HEK293T (cell line): ENCODE data around the gene GOLGA2.
A peak's percentile ranks its signal among the peaks of the same experiment; 100 is the strongest.

Experiments used
- CTCF ChIA-PET: fragments of 350-600 bp; formaldehyde crosslinking; extraction: SDS; loops from one replicate; lab custom pipeline; 2021; ENCODE audit warnings: antibody characterized with exemption, inconsistent platforms; lab: Yijun Ruan, JAX
- POLR2A ChIA-PET: fragments of 350-600 bp; formaldehyde crosslinking; extraction: SDS; loops from one replicate; lab custom pipeline; 2020; ENCODE audit warnings: antibody characterized with exemption, inconsistent platforms; lab: Yijun Ruan, JAX
- DNase-seq: peaks from one replicate; pipeline ENCODE4 v3.0.0; 2012; ENCODE audit warnings: mixed read lengths; ENCODE audit errors: extremely low spot score
- ARNT ChIP-seq: fragments of 450-650 bp; IDR thresholded peaks from 2 replicates; pipeline ENCODE4 v1.6.1; 2017; ENCODE audit warnings: mild to moderate bottlenecking
- BHLHE40 ChIP-seq: fragments of 450-650 bp; IDR thresholded peaks from 2 replicates; pipeline ENCODE4 v1.6.1; 2016; ENCODE audit warnings: mild to moderate bottlenecking, moderate library complexity, borderline replicate concordance
- CTBP1 ChIP-seq: fragments of 450-650 bp; IDR thresholded peaks from 2 replicates; pipeline ENCODE4 v1.6.1; 2016; ENCODE audit warnings: borderline replicate concordance
- ELF4 ChIP-seq: fragments of 450-650 bp; IDR thresholded peaks from 2 replicates; pipeline ENCODE4 v1.6.1; 2017; ENCODE audit warnings: antibody characterized with exemption
- FOXA1 ChIP-seq: fragments of 450-650 bp; IDR thresholded peaks from 2 replicates; pipeline ENCODE4 v1.6.1; 2016; ENCODE audit warnings: mild to moderate bottlenecking
- FOXK2 ChIP-seq: fragments of 450-650 bp; IDR thresholded peaks from 2 replicates; pipeline ENCODE4 v1.6.1; 2016; ENCODE audit warnings: mild to moderate bottlenecking
- FOXM1 ChIP-seq: fragments of 450-650 bp; IDR thresholded peaks from 2 replicates; pipeline ENCODE4 v1.6.1; 2017; ENCODE audit warnings: mild to moderate bottlenecking, borderline replicate concordance
- HDGF ChIP-seq: fragments of 450-650 bp; IDR thresholded peaks from 2 replicates; pipeline ENCODE4 v1.6.1; 2017; ENCODE audit warnings: antibody characterized with exemption, borderline replicate concordance
- L3MBTL2 ChIP-seq: fragments of 450-650 bp; conservative IDR thresholded peaks from 2 replicates; pipeline ENCODE4 v1.6.1; 2016; ENCODE audit warnings: mild to moderate bottlenecking
- LEF1 ChIP-seq: fragments of 450-650 bp; IDR thresholded peaks from 2 replicates; pipeline ENCODE4 v1.6.1; 2017; ENCODE audit warnings: mild to moderate bottlenecking, borderline replicate concordance
- NFRKB ChIP-seq: fragments of 450-650 bp; IDR thresholded peaks from 2 replicates; pipeline ENCODE4 v1.6.1; 2016; ENCODE audit warnings: mild to moderate bottlenecking, moderate library complexity
- PKNOX1 ChIP-seq: fragments of 450-650 bp; IDR thresholded peaks from 2 replicates; pipeline ENCODE4 v1.6.1; 2016
- SP1 ChIP-seq: fragments of 450-650 bp; IDR thresholded peaks from 2 replicates; pipeline ENCODE4 v1.6.1; 2017
- SUZ12 ChIP-seq: fragments of 450-650 bp; IDR thresholded peaks from 2 replicates; pipeline ENCODE4 v1.6.1; 2016; ENCODE audit warnings: mild to moderate bottlenecking
- TARDBP ChIP-seq: fragments of 450-650 bp; IDR thresholded peaks from 2 replicates; pipeline ENCODE4 v1.6.1; 2016
- ZNF384 ChIP-seq: fragments of 450-650 bp; IDR thresholded peaks from 2 replicates; pipeline ENCODE4 v1.6.1; 2016

GOLGA2 gene

GRCh38 chr9:128259156-128259555 lies 16.7 kb downstream of the GOLGA2 start:
- TF ChIP-seq FOXM1, result no peak
- TF ChIP-seq FOXA1, result no peak
- TF ChIP-seq LEF1, result no peak
- TF ChIP-seq PKNOX1, result no peak
- no peak for TF ChIP-seq L3MBTL2
- POLR2A ChIA-PET, result interaction anchor here (2.4 kb wide), 1 partner anchor 17 kb away, joined by 8 read pairs; the partner anchor contains the start of genes GOLGA2 and SWI5
- DNase-seq, result no peak
- CTCF ChIA-PET, result interaction anchor here (0.8 kb wide), 1 partner anchor 13 kb away, joined by 3 read pairs; no protein-coding TSS in a partner anchor

- TF ChIP-seq LEF1 (no peak), BHLHE40 (no peak), SUZ12 (no peak), ELF4 (no peak), HDGF (no peak), ZNF384 (no peak), NFRKB (no peak), CTBP1 (no peak), SP1 (no peak), L3MBTL2 (no peak), TARDBP (no peak), PKNOX1 (no peak)
- POLR2A ChIA-PET, result no interaction called here
- CTCF ChIA-PET, result interaction anchor here (0.8 kb wide), 1 partner anchor 12 kb away, joined by 3 read pairs; no protein-coding TSS in a partner anchor
- no peak for DNase-seq
These were observed 17.5 kb downstream of the GOLGA2 start for GRCh38 chr9:128258326-128258725.

GRCh38 chr9:128257907-128258306 lies 17.9 kb downstream of the GOLGA2 start:
- TF ChIP-seq ARNT (no peak), PKNOX1 (no peak), SUZ12 (no peak), CTBP1 (no peak), FOXM1 (no peak), ELF4 (no peak), FOXA1 (no peak), HDGF (no peak)
- POLR2A ChIA-PET, result no interaction called here
- CTCF ChIA-PET, result no interaction called here
- no peak for DNase-seq

DNA sequence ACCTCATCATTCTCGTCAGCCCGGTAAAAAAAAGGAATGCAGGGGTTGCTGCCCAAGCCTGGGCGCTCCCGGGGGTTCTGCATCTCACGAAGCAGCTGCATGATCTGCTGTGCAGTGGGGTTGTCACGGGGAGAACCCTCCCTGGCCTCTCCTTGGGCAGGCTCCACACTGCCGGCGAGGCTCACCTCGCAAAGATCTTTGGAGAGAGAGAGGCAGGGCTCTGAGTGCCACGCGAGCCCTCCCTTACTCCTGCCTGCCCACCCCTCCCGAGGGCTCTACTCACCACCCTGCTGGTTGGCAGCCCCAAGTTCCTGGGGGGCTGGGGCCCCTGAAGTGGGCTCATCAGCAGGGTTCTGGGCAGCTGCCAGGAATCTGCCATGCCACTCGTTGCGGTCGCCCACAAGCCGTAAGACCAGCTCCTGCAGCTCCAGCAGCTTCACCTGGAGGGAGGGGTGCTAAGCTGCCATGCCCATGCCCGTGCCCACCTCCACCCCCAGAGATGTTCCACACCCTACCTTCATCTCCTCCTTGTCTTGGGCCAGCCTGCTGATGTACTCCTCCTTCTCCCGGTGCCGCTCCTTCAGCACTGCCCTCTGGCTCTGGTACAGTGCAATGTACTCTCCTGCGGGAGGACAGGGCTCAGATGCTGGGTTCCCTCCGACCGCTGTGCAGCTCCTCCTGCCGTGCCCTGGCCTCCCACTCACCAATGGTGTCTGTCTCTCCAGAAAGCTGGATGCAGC lies 18.6 kb downstream of the GOLGA2 start:
- ChIA-PET POLR2A (no interaction called here), CTCF (no interaction called here)
- TF ChIP-seq FOXK2, result no peak
- DNase-seq, result no peak

GRCh38 chr9:128254855-128255759 lies 20.7 kb downstream of the GOLGA2 start:
- ChIA-PET CTCF (interaction anchor here (0.7 to 1.0 kb wide), 5 partner anchors 8 to 130 kb away, joined by 3 to 5 read pairs (median 3); no protein-coding TSS in a partner anchor), POLR2A (interaction anchor here (1.0 to 1.2 kb wide), 2 partner anchors 21 to 62 kb away, joined by 4 to 5 read pairs; partner anchors contain the start of genes GOLGA2 and SWI5)
- peak; percentile 82 for DNase-seq
- TF ChIP-seq NFRKB (no peak), L3MBTL2 (no peak), TARDBP (no peak), HDGF (no peak), LEF1 (no peak), ELF4 (no peak)

DNA sequence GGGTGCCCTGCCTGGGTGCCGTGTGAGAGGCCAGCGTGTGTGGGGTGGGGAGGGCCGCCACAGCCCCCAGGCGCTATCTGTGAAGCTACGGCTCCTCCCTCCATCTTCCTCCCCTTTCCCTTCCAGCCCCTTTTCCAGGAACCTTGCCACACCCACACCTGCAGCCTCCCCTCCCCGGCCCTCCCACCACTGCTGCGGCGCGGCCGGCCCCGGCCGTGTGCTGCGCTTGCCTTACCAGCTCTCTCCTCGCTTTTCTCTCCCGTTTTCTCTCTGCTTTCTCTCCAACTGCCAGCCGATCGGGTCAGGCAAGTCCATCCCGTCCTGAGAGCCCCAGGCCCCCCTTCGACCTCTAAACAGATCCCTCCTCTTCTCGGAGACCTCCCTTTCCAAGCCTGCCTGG lies 21.4 kb downstream of the GOLGA2 start:
- POLR2A ChIA-PET, result interaction anchor here (1.2 kb wide), 1 partner anchor 61 kb away, joined by 4 read pairs; no protein-coding TSS in a partner anchor
- CTCF ChIA-PET, result interaction anchor here (0.8 kb wide), 1 partner anchor 129 kb away, joined by 3 read pairs; no protein-coding TSS in a partner anchor
- TF ChIP-seq PKNOX1, result no peak
- no peak for DNase-seq
